ENCODE results near the gene THEM4.

Gene THEM4

DNA sequence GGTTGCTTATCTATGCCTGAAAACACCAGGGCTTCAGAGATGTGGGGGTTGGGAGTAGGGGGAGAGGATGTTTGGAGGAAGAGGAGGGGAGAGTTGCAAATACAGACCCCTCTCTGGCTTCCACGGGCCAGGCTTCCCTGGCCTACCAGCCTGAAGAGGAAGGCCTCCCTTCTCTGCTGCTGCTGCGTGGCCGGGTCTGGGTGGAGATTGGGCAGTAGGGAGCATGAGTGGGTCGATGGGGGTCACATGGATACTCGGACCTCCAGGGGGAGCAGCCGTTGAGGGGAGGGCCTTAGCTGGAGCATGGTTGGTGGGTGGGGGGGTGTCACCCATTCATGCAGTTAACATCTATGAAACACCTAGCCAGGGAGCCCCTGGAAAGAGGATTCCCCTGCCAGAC, 79.3 kb downstream of the THEM4 start:
- POLR2A ChIA-PET = no interaction called here
- TF ChIP-seq, protein P1, sequence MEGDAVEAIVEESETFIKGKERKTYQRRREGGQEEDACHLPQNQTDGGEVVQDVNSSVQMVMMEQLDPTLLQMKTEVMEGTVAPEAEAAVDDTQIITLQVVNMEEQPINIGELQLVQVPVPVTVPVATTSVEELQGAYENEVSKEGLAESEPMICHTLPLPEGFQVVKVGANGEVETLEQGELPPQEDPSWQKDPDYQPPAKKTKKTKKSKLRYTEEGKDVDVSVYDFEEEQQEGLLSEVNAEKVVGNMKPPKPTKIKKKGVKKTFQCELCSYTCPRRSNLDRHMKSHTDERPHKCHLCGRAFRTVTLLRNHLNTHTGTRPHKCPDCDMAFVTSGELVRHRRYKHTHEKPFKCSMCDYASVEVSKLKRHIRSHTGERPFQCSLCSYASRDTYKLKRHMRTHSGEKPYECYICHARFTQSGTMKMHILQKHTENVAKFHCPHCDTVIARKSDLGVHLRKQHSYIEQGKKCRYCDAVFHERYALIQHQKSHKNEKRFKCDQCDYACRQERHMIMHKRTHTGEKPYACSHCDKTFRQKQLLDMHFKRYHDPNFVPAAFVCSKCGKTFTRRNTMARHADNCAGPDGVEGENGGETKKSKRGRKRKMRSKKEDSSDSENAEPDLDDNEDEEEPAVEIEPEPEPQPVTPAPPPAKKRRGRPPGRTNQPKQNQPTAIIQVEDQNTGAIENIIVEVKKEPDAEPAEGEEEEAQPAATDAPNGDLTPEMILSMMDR (IDR thresholded peaks at IDR 0.05; ENCODE audit: control extremely low read depth, extremely low read depth, low read depth, missing control alignments) = no peak
- DNase-seq (ENCODE audit: extremely low spot score) = no peak
- CTCF ChIA-PET = interaction anchor here (1.4 kb wide), 1 partner anchor 9 kb away, joined by 4 read pairs; no protein-coding TSS in a partner anchor

DNA sequence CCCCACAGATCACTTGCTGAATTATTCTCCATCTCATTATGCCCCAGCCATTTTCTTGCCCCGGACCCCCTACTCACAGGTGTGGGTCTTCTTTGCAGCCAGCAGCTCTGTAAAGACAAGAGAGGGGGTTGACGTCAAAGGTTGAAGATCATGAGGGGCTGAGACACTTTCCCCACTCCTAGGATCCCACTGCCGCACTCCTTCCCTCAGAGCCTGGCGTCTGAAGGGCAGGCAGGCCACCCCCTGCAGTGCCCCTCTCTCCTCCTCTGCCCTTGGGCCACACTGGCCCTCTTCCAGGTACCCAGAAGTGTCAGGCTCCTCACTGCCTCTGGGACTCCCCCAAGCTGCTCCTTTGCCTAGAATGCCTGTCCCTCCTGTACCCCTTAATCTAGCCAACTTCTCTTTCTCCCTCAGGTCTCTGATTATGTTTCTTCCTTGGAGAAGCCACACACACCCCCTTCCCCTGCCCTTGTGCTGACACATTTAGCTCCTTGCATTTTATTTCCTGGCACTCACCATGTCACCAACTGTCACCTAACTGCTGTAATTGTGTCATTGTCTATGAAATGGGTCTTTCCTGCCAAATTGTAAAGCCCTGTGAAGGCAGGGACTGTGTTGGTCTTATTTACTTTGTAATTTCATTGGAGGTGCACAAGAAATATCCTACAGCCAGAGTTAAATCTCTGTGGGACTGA, 79.8 kb downstream of the THEM4 start:
- CTCF ChIA-PET = interaction anchor here (1.1 to 1.4 kb wide), 2 partner anchors 8 to 136 kb away, joined by 3 to 4 read pairs; no protein-coding TSS in a partner anchor
- TF ChIP-seq, protein P1 (IDR thresholded peaks at IDR 0.05; ENCODE audit: control extremely low read depth, extremely low read depth, low read depth, missing control alignments) = no peak
- no peak for DNase-seq (ENCODE audit: extremely low spot score)
- POLR2A ChIA-PET = no interaction called here

DNA sequence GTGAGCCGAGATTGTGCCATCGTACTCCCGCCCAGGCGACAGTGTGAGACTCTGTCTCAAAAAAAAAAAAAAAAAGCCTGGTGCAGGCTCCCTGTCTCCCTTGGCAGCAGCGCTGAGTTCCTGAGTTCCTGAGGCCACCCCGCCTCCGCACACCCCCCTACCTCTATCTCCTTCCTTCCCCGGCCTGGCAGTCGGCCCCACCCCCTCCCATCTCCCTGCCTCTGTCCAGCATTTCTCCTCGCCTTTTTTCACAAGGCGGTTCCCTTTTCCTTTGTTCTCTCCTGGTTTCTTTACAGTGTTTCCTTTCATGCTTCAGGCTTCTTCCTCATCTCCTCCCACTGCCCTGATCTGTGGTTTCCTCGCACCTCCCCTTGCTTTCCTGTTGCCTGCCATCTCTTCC, 80.4 kb downstream of the THEM4 start:
- POLR2A ChIA-PET = no interaction called here
- TF ChIP-seq, protein P1 (IDR thresholded peaks at IDR 0.05; ENCODE audit: control extremely low read depth, extremely low read depth, low read depth, missing control alignments) = no peak
- no peak for DNase-seq (ENCODE audit: extremely low spot score)
- CTCF ChIA-PET = interaction anchor here (1.1 to 1.4 kb wide), 2 partner anchors 7 to 135 kb away, joined by 3 to 6 read pairs; no protein-coding TSS in a partner anchor

DNA sequence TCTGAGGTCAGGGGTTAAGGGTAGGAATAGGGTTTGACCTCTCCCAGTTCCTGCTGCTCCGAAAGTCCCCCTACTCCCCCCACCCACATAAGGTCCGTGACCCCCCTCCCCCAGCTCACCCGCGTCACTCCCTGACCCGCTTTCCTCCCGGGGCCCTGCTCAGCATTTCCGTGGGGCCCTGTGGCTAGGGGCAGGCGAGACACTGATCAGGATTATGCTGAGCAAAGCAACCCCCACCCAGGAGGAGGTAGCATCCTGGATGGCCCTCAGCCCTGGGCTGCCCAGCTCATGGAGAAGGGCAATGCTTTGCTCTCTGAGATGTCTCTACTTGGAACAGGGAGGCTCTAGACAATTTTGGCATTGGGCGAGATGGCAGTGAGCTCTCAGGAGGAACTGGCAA, 81.5 kb downstream of the THEM4 start:
- ChIA-PET CTCF (interaction anchor here (1.4 to 2.2 kb wide), 2 partner anchors 9 to 10 kb away, joined by 6 to 7 read pairs; no protein-coding TSS in a partner anchor), POLR2A (interaction anchor here (0.6 kb wide), 1 partner anchor 21 kb away, joined by 6 read pairs; no protein-coding TSS in a partner anchor)
- DNase-seq (ENCODE audit: extremely low spot score) = no peak
- TF ChIP-seq, protein P1 (IDR thresholded peaks at IDR 0.05; ENCODE audit: control extremely low read depth, extremely low read depth, low read depth, missing control alignments) = no peak

DNA sequence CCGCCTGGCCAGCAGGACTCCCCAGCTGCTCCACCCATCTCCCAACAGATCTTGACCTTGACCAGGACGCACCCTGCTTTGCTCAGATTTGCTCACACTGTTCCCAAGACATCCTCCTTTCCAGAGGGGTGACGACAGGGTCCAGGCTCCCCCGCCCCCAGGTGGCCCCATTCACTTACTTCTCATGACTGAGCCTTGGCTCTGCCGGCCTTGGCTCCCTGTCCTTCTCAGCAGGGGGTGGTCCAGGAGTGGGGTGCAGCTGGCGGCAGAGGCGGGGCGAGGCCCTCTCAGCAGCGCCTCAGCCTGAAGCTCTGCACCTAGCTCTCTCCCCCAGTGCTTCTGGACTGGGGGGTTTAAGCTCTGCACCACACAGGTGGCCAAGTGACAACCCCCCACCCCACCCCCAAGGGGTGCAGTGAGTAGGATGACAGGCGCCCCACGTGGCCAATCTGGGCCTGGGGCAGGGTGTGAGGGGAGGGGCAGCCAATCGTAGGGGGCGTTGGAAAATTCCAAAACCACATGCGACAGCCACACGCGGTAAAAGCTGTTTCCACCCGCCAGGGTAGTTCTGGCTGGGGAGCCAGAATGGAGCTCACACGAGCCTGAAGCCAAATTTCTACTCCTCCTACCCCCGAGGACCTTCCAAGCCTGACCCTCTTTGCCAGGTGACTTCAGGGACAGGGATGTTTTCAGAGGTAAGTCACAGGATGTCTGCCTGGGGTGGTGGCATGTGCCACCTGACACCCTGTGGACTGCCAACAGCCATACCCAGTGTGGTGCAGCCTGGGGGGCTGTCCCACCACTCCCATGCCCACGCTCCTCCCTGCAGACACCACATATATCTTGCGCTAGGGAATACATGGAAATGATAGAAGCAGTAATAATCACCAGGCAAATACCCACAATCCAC, 83.3 kb downstream of the THEM4 start:
- DNase-seq (ENCODE audit: extremely low spot score) = no peak
- ChIA-PET CTCF (interaction anchor here (2.2 kb wide), 1 partner anchor 8 kb away, joined by 7 read pairs; no protein-coding TSS in a partner anchor), POLR2A (no interaction called here)
- TF ChIP-seq, protein P1 (IDR thresholded peaks at IDR 0.05; ENCODE audit: control extremely low read depth, extremely low read depth, low read depth, missing control alignments) = no peak

DNA sequence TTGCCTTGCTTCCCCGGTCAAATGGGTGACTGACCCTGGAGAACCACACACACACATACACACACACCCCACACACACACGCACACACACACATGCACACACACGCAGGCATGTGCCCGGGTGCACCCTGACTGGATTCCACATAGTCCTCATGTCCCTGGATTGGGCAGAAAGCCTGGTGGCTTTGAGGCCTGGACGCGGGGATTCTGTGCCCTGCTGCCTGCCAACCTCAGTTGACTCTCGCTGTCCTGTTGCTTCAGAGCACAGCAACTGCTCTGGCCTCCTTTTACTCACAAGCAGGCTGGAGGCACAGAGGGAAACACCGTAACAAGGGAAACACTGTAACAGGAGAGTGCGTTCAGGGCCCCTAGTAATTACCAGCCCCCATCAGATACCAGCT, 84.1 kb downstream of the THEM4 start:
- TF ChIP-seq, protein P1 (IDR thresholded peaks at IDR 0.05; ENCODE audit: control extremely low read depth, extremely low read depth, low read depth, missing control alignments) = no peak
- ChIA-PET POLR2A (no interaction called here), CTCF (no interaction called here)
- DNase-seq (ENCODE audit: extremely low spot score) = no peak

Data from GM10248 (cell line).